ENCODE measurements around the gene DBNDD2.

Gene DBNDD2, protein sequence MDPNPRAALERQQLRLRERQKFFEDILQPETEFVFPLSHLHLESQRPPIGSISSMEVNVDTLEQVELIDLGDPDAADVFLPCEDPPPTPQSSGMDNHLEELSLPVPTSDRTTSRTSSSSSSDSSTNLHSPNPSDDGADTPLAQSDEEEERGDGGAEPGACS

GRCh38 chr20:45407783-45408645 lies at the start of gene DBNDD2:
TSS of gene DBNDD2 (plus strand) at chr20:45408289. CDS start at chr20:45408468, 179 bp downstream.
- DNase-seq (ENCODE audit: low read depth in 1 of 2, low spot score in 1 of 2), result no peak

DNA sequence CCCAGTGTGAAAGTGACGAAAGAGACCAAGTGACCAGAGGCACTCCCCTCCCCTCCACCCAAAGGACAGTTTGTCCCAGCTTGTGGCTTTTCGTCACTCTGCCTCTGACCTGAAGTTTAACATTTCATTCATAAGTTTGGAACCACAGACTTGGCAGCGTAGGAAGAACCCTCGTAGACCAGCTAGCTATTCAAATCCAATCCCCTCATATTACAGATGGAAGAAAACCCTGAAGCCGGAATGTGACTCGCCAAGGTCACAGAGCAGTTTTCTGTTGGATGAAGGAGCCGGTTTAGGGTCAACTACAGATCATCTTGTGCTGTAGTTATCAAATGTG lies 49.1 kb upstream of the DBNDD2 start:
- no peak for DNase-seq (ENCODE audit: low read depth in 1 of 2, low spot score in 1 of 2)

GRCh38 chr20:45359406-45360148 lies 48.5 kb upstream of the DBNDD2 start:
- no peak for DNase-seq (ENCODE audit: low read depth in 1 of 2, low spot score in 1 of 2)

DNA sequence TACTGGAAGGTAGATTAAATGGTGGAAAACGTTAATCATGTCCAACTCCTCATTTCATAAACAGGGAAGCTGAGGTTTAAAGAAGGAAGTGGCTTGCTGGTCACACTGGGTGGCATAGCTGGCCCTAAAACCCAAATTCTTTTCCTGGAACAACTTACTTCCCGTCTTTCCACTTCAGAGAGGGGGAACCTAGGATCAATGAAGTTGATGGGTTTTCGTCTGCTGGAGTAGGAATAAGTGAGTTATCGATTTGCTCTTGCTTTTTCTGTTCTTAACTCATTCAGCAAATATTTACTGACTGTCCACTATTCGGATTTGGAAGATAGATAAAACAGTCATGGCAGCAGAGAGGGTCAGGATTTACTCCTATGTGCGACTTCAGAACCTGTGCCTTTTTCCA lies 46.3 kb upstream of the DBNDD2 start:
- DNase-seq (ENCODE audit: low read depth in 1 of 2, low spot score in 1 of 2), result no peak

- peak; percentile 97 to 98 for DNase-seq (ENCODE audit: low read depth in 1 of 2, low spot score in 1 of 2)
These were observed 45.1 kb upstream of the DBNDD2 start, which contains the start of gene SYS1 for GRCh38 chr20:45362804-45363610. TSS of gene SYS1 (plus strand) at chr20:45363156. CDS start at chr20:45363532, 376 bp downstream.

DNA sequence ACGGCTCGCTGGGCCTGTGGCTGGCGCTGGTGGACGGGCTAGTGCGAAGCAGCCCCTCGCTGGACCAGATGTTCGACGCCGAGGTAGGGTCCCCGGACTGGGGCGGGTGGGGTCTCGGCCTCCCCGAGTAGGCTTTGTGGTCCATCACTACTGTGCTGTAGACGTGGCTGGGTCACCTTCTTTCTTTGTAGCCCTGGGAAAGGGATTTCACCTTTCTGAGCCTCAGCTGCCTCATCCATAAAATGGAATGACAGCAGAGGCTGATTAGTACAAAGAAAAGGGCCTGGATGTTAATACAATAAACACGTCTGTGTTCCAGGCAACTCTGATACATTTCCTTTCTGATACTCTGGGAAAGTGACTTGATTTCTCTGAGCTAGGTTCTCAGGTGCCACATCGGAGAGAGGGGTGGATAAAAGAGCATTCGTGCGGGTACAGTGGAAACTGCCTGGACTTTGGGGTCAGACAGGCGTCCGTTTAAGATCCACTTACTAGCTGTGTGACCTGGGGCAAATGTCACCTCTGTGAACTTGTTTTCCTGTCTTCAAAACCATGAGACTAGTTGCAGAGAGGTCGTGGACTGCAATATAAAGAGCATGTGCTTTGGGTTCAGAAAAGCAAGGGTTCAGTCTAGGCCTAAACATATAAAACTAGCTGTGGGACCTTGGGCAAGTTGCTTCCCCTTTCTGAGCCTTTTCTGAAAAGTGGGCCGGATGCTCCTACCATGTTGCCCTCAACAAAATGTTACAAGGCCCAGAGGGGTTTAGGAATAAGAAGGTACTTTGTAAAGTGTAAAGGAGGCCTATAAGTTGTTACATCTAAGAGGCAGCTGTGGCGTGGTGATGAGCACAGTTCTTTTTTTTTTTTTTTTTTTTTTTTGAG lies 44.2 kb upstream of the DBNDD2 start:
- no peak for DNase-seq (ENCODE audit: low read depth in 1 of 2, low spot score in 1 of 2)

- DNase-seq (ENCODE audit: low read depth in 1 of 2, low spot score in 1 of 2), result no peak
These were observed 42.6 kb upstream of the DBNDD2 start for GRCh38 chr20:45365444-45365970.

- no peak for DNase-seq (ENCODE audit: low read depth in 1 of 2, low spot score in 1 of 2)
These were observed 41.9 kb upstream of the DBNDD2 start for GRCh38 chr20:45366192-45366591.

DNA sequence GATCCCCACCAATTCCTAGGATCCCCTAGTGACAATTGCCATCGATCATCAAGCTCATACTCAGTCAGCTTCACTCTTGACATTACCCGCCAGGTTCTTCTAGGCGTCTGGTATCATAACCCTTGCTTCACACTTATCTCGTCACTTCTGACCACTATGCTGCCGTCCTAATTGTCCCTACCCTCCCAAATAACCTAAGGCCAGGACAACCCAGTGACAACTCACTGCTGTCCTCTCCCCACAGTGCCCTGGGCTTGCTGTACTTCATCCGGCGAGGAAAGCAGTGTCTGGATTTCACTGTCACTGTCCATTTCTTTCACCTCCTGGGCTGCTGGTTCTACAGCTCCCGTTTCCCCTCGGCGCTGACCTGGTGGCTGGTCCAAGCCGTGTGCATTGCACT lies 41.5 kb upstream of the DBNDD2 start:
- DNase-seq (ENCODE audit: low read depth in 1 of 2, low spot score in 1 of 2), result no peak

DNA sequence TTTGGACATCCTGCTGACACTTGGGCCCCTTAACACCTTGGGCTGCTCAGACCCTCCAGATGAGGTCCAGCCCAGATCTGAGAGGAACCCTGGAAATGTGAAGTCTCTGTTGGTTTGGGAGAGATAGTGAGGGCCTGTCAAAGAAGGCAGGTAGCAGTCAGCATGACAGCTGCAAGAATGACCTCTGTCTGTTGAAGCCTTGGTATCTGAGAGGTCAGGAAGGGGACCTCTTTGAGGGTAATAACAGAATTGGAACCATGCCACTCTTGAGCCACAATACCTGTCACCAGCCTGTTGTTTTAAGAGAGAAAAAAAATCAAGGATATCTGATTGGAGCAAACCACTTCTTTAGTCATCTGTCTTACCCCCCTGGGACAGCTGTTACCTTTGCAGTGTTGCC lies 41.0 kb upstream of the DBNDD2 start:
- DNase-seq (ENCODE audit: low read depth in 1 of 2, low spot score in 1 of 2), result no peak

- DNase-seq (ENCODE audit: low read depth in 1 of 2, low spot score in 1 of 2), result no peak
These were observed 39.7 kb upstream of the DBNDD2 start for GRCh38 chr20:45368221-45368980.

DNA sequence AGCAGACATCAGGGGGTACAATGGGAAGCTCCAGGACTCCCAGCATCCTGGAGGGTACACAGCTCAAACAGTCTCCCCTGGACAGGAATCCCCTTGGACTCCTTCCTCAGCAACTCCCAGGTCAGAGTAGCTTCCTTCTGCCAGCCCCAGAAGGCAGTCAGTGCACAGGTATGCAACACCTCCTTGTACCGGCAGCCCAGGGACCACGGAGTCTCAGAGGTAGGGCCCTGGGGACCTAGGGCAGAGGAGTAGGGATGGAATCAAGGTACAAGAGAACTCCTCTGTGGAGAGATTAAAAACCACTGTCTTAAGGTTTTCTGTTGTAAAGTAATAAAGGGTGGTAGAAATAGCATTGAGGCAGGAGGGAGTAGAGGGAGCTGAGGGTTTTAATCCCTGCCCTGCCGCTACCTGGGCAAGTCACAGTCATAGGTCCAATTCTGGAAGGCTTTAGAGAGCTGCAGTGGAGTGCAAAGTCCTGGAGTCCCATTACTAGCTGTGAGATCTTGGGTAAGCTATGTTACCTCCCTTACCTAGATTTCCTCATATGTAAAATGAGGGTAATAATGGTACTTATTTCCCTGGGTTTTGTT lies 37.4 kb upstream of the DBNDD2 start:
- no peak for DNase-seq (ENCODE audit: low read depth in 1 of 2, low spot score in 1 of 2)

DNA sequence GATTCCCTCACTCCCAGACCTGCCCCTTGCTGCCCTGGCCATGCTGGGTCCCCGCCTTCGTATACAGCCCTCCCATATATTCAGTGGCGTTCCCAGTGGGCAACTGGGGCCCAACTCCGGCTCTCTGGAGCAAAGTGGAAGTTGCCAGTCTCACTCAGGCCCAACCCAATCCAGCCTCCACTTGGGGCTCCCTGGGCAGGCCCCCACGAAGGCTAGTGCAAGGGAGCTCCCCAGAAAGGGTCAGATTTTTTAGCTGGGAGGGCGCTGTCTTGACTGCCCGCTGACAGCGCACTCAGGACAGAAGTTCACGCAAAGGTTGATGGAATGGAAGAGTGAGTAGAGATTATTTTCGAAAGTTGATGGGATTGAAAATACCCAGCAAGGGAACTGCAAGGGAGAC lies 35.8 kb upstream of the DBNDD2 start:
- DNase-seq (ENCODE audit: low read depth in 1 of 2, low spot score in 1 of 2), result no peak

GRCh38 chr20:45372646-45373352 lies 35.3 kb upstream of the DBNDD2 start:
- no peak for DNase-seq (ENCODE audit: low read depth in 1 of 2, low spot score in 1 of 2)

GRCh38 chr20:45373353-45374100 lies 34.6 kb upstream of the DBNDD2 start:
- DNase-seq (ENCODE audit: low read depth in 1 of 2, low spot score in 1 of 2), result peak; percentile 79 to 84

DNA sequence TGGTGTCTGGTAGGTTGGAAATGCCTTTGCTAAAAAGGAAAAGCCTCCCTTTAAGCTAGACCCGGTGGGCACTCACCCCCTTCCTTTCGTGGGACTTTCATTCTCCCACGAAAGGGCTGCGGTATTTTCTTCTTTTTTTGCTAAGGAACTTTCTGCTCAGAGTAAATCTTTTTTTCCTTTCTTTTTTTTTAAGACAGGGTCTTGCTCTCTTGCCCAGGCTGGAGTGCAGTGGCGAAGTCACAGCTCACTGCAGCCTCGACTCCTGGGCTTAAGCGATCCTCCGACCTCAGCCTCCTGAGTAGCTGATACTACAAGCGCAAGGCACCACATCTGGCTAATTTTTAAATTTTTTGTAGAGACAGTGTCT lies 34.0 kb upstream of the DBNDD2 start:
- no peak for DNase-seq (ENCODE audit: low read depth in 1 of 2, low spot score in 1 of 2)

- no peak for DNase-seq (ENCODE audit: low read depth in 1 of 2, low spot score in 1 of 2)
These were observed 33.1 kb upstream of the DBNDD2 start for GRCh38 chr20:45374966-45375365.

DNA sequence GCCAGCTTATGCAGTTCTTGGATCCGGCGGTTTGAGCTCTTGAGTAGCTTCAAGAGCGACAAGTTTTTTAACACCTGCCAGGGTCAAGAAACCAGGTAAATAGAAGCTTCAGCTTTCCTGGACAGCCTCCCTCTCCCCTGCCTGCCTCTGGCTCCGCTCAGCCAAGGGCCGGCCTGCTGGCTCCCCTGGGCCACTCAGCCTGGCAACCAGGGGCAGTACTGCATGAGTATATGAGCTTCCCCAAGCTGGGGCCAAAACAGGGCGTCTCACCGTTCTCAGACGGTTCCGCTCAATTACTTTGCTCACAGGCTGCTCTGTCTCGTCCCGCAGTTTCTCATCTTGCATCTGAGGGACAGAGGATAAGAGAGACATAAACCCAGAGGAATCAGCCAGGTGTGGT lies 30.8 kb upstream of the DBNDD2 start:
- DNase-seq (ENCODE audit: low read depth in 1 of 2, low spot score in 1 of 2), result no peak

Measured in stimulated activated CD4-positive, alpha-beta T cell treated with anti-CD3 and anti-CD28 coated beads, Interleukin-15, amount 100 ng/mL, for 1 hour (primary cell).